ENCODE measurements around the gene MIER2. TPM values are rescaled to one million over a fixed set of nuclear protein-coding genes. Genes with fewer than 3 reads are reported as not detected.

Gene MIER2
- total and polyA plus RNA-seq, 10 donors = 19.2 to 66.5 (median 30.7) TPM

Other genes starting within 250 kb of the MIER2 start
- gene OR4F17, start 237.7 kb downstream of the MIER2 start, total RNA-seq = not detected
- gene OR4F17, start 237.7 kb downstream of the MIER2 start, polyA plus RNA-seq = not detected
- 10 to 100 TPM in 1 of 7 donors, 1 to 10 TPM in 6; 1.8 to 27.7 (median 4.7) TPM for gene PLPP2, start 53.4 kb downstream of the MIER2 start, total RNA-seq
- 1 to 10 TPM; 1.2 to 6.2 (median 2.3) TPM for gene PLPP2, start 53.4 kb downstream of the MIER2 start, polyA plus RNA-seq
- gene C2CD4C, start 64.4 kb upstream of the MIER2 start, total RNA-seq = 1 to 10 TPM in 2 of 7 donors, under 1 TPM in 4, not detected in 1; 0.23 to 2.1 (median 0.85) TPM
- under 1 TPM; 0.26 to 0.91 (median 0.67) TPM for gene C2CD4C, start 64.4 kb upstream of the MIER2 start, polyA plus RNA-seq
- gene SHC2, start 116.2 kb upstream of the MIER2 start, total RNA-seq = 10 to 100 TPM; 25.5 to 90.1 (median 43.2) TPM
- 100 to 1,000 TPM in 1 of 3 donors, 10 to 100 TPM in 2; 19.6 to 123 (median 78.5) TPM for gene SHC2, start 116.2 kb upstream of the MIER2 start, polyA plus RNA-seq
- gene MADCAM1, start 151.7 kb upstream of the MIER2 start, total RNA-seq = 10 to 100 TPM in 3 of 7 donors, 1 to 10 TPM in 4; 5.1 to 33.6 (median 5.9) TPM
- 10 to 100 TPM in 1 of 3 donors, 1 to 10 TPM in 2; 3.0 to 23.9 (median 3.4) TPM for gene MADCAM1, start 151.7 kb upstream of the MIER2 start, polyA plus RNA-seq
- gene TPGS1, start 162.7 kb upstream of the MIER2 start, total RNA-seq = 10 to 100 TPM; 16.1 to 23.7 (median 19.5) TPM
- 10 to 100 TPM in 2 of 3 donors, 1 to 10 TPM in 1; 9.8 to 24.4 (median 19.4) TPM for gene TPGS1, start 162.7 kb upstream of the MIER2 start, polyA plus RNA-seq
- 10 to 100 TPM; 36.5 to 52.4 (median 48.3) TPM for gene CDC34, start 187.0 kb upstream of the MIER2 start, total RNA-seq
- 10 to 100 TPM; 35.9 to 83.9 (median 68.7) TPM for gene CDC34, start 187.0 kb upstream of the MIER2 start, polyA plus RNA-seq
- 10 to 100 TPM in 4 of 7 donors, 1 to 10 TPM in 3; 3.9 to 19.5 (median 13.5) TPM for gene GZMM, start 199.3 kb upstream of the MIER2 start, total RNA-seq
- 10 to 100 TPM in 2 of 3 donors, 1 to 10 TPM in 1; 9.4 to 19.1 (median 16.3) TPM for gene GZMM, start 199.3 kb upstream of the MIER2 start, polyA plus RNA-seq
- 100 to 1,000 TPM; 180 to 307 (median 274) TPM for gene BSG, start 227.8 kb upstream of the MIER2 start, total RNA-seq
- 100 to 1,000 TPM in 2 of 3 donors, 10 to 100 TPM in 1; 95.3 to 141 (median 139) TPM for gene BSG, start 227.8 kb upstream of the MIER2 start, polyA plus RNA-seq
- gene HCN2, start 245.1 kb upstream of the MIER2 start, total RNA-seq = 1 to 10 TPM in 1 of 7 donors, under 1 TPM in 4, not detected in 2; 0.19 to 1.1 (median 0.54) TPM
- gene HCN2, start 245.1 kb upstream of the MIER2 start, polyA plus RNA-seq = under 1 TPM; 0.09 to 0.19 (median 0.11) TPM